H1 (cell line): ENCODE measurements around the gene NCL. TPM values are rescaled to one million over a fixed set of nuclear protein-coding genes. Genes with fewer than 3 reads are reported as not detected.

Source experiments
- CTCF ChIA-PET: fragments of 300-600 bp; sonication (Branson Sonifier 250); formaldehyde crosslinking; loops from one replicate; lab custom pipeline; 2021; ENCODE audit not compliant: partially characterized antibody; lab: Charles Lee
- POLR2A ChIA-PET: fragments of 300-600 bp; sonication (Branson Sonifier 250); formaldehyde crosslinking; loops from one replicate; lab custom pipeline; 2021; ENCODE audit warnings: inconsistent platforms; ENCODE audit not compliant: partially characterized antibody; lab: Charles Lee
- DNase-seq, 2 experiments: peaks; one replicate each; pipeline versions ENCODE4 v3.0.0 to v3.0.0-alpha.2; 2010 to 2022; ENCODE audit warnings: low spot score in 2 of 2, low read depth in 1 of 2, mixed read lengths in 1 of 2
- FAIRE-seq: peaks from 2 replicates; lab custom pipeline; 2011; peaks lifted over from hg19 to GRCh38; lab: Jason Lieb, UNC
- H2AFZ ChIP-seq: 2 replicates; pipeline ENCODE4 v1.8.1; 2012; ENCODE audit warnings: low read length, inconsistent platforms
- H2AK5ac ChIP-seq: 2 replicates; pipeline ENCODE4 v1.6.1; 2013; ENCODE audit warnings: low read depth, low read length
- H2BK120ac ChIP-seq: replicated peaks from 2 replicates; pipeline ENCODE3; 2013; ENCODE audit warnings: low read depth, low read length, inconsistent platforms
- H2BK12ac ChIP-seq: 2 replicates; pipeline ENCODE4 v1.6.1; 2013; ENCODE audit warnings: low read depth, low read length
- H2BK15ac ChIP-seq: 2 replicates; pipeline ENCODE4 v1.6.1; 2013; ENCODE audit warnings: low read length
- H2BK20ac ChIP-seq: 2 replicates; pipeline ENCODE4 v1.6.1; 2013; ENCODE audit warnings: low read length
- H2BK5ac ChIP-seq: 2 replicates; pipeline ENCODE4 v1.6.1; 2013; ENCODE audit warnings: low read depth, low read length
- H3K14ac ChIP-seq: 2 replicates; pipeline ENCODE4 v1.6.1; 2013; ENCODE audit warnings: inconsistent platforms; ENCODE audit not compliant: insufficient read length
- H3K18ac ChIP-seq: 2 replicates; pipeline ENCODE4 v1.6.1; 2013; ENCODE audit warnings: low read length; ENCODE audit errors: extremely low read depth
- H3K23ac ChIP-seq: 2 replicates; pipeline ENCODE4 v1.6.1; 2013; ENCODE audit warnings: inconsistent platforms; ENCODE audit not compliant: insufficient read length
- H3K23me2 ChIP-seq: 2 replicates; pipeline ENCODE4 v1.6.1; 2013; ENCODE audit warnings: low read depth, low read length
- H3K27ac ChIP-seq: 2 replicates; pipeline ENCODE4 v1.6.1; 2011; ENCODE audit warnings: low read depth, low read length, inconsistent platforms
- H3K27me3 ChIP-seq, 4 experiments: replicated peaks in 1 of 4; 1 replicate in 1 of 4; 2 replicates in 3 of 4; pipeline versions ENCODE4 v1.6.1 to v1.8.1; 2011 to 2013; ENCODE audit warnings: low read length in 3 of 4, mild to moderate bottlenecking in 3 of 4, inconsistent platforms in 2 of 4, mixed read lengths in 2 of 4, moderate library complexity in 1 of 4; ENCODE audit not compliant: control insufficient read depth in 3 of 4, insufficient read depth in 3 of 4; ENCODE audit errors: extremely low read depth in 1 of 4
- H3K36me3 ChIP-seq, 4 experiments: 2 replicates each; pipeline versions ENCODE4 v1.6.1 to v1.8.1; 2011 to 2013; ENCODE audit warnings: mild to moderate bottlenecking in 4 of 4, low read length in 3 of 4, moderate library complexity in 2 of 4, control low read depth in 1 of 4, inconsistent platforms in 1 of 4; ENCODE audit not compliant: insufficient read depth in 4 of 4, control insufficient read depth in 2 of 4
- H3K4ac ChIP-seq: replicated peaks from 2 replicates; pipeline ENCODE3; 2013; ENCODE audit warnings: low read length, low read depth, mixed read lengths, inconsistent platforms; ENCODE audit not compliant: insufficient read length
- H3K4me1 ChIP-seq, 4 experiments: replicated peaks in 1 of 4; 1 replicate in 1 of 4; 2 replicates in 3 of 4; pipeline versions ENCODE4 v1.6.1 to v1.8.1; 2011 to 2013; ENCODE audit warnings: low read length in 3 of 4, inconsistent platforms in 2 of 4, mixed read lengths in 1 of 4; ENCODE audit not compliant: insufficient read depth in 4 of 4, control insufficient read depth in 3 of 4
- H3K4me2 ChIP-seq, 2 experiments: 2 replicates each; pipeline versions ENCODE4 v1.6.1 to v1.8.1; 2011 to 2013; ENCODE audit warnings: low read depth in 2 of 2, low read length in 2 of 2, control low read depth in 1 of 2, inconsistent platforms in 1 of 2, mild to moderate bottlenecking in 1 of 2; ENCODE audit not compliant: insufficient read depth in 1 of 2
- H3K4me3 ChIP-seq, 4 experiments: fragments of 200-600, 300-600 bp in 1 of 4; sonication (generic), shearing (Covaris generic), sonication (Bioruptor Twin) in 1 of 4; 2 replicates each; pipeline versions ENCODE4 v1.5.1 to v1.8.1; 2011 to 2016; ENCODE audit warnings: low read length in 4 of 4, low read depth in 3 of 4, control low read depth in 2 of 4, inconsistent platforms in 2 of 4, mild to moderate bottlenecking in 2 of 4, mixed read lengths in 1 of 4, moderate library complexity in 1 of 4; ENCODE audit not compliant: insufficient read depth in 2 of 4; ENCODE audit errors: extremely low read depth in 1 of 4
- H3K56ac ChIP-seq: replicated peaks from 2 replicates; pipeline ENCODE3; 2013; ENCODE audit warnings: low read depth, mild to moderate bottlenecking, mixed read lengths, low read length, inconsistent platforms; ENCODE audit not compliant: insufficient read length
- H3K79me1 ChIP-seq: 2 replicates; pipeline ENCODE4 v1.6.1; 2013; ENCODE audit warnings: low read depth, low read length, control low read depth
- H3K79me2 ChIP-seq, 2 experiments: 2 replicates each; pipeline versions ENCODE4 v1.6.1 to v1.8.1; 2012 to 2013; ENCODE audit warnings: low read length in 2 of 2, mild to moderate bottlenecking in 2 of 2, inconsistent platforms in 1 of 2; ENCODE audit not compliant: insufficient read depth in 2 of 2, control insufficient read depth in 1 of 2
- H3K9ac ChIP-seq, 4 experiments: replicated peaks in 1 of 4; 1 replicate in 1 of 4; 2 replicates in 3 of 4; pipeline versions ENCODE4 v1.6.1 to v1.8.1; 2011 to 2013; ENCODE audit warnings: low read depth in 3 of 4, low read length in 3 of 4, control low read depth in 2 of 4, mild to moderate bottlenecking in 2 of 4, moderate library complexity in 2 of 4, inconsistent platforms in 1 of 4; ENCODE audit errors: extremely low read depth in 1 of 4
- H3K9me3 ChIP-seq, 2 experiments: 2 replicates each; pipeline versions ENCODE4 v1.6.1 to v1.8.1; 2012 to 2013; ENCODE audit warnings: mild to moderate bottlenecking in 2 of 2, moderate library complexity in 2 of 2, control low read depth in 1 of 2, inconsistent platforms in 1 of 2, low read depth in 1 of 2, low read length in 1 of 2, mixed read lengths in 1 of 2; ENCODE audit not compliant: insufficient read depth in 2 of 2
- H4K20me1 ChIP-seq, 2 experiments: replicated peaks in 1 of 2; 2 replicates each; pipeline versions ENCODE3 to v1.8.1; 2011 to 2013; ENCODE audit warnings: inconsistent platforms in 2 of 2, low read length in 2 of 2, mild to moderate bottlenecking in 1 of 2; ENCODE audit not compliant: insufficient read depth in 2 of 2, control insufficient read depth in 1 of 2
- H4K5ac ChIP-seq: 2 replicates; pipeline ENCODE4 v1.6.1; 2013; ENCODE audit warnings: low read length, low read depth, mixed read lengths, inconsistent platforms; ENCODE audit not compliant: insufficient read length
- H4K8ac ChIP-seq: 2 replicates; pipeline ENCODE4 v1.8.0; 2013; ENCODE audit warnings: mild to moderate bottlenecking, moderate library complexity, low read length, inconsistent platforms; ENCODE audit not compliant: insufficient read depth; ENCODE audit errors: extremely low read depth
- H4K91ac ChIP-seq: replicated peaks from 2 replicates; pipeline ENCODE3; 2013; ENCODE audit warnings: low read length, mixed read lengths, inconsistent platforms; ENCODE audit not compliant: insufficient read length
- EGR1 ChIP-seq: IDR thresholded peaks from 2 replicates; pipeline ENCODE4 v1.6.1; 2011; ENCODE audit warnings: low read depth, low read length, borderline replicate concordance
- WGBS, 2 experiments: shearing (Covaris generic) in 1 of 2; methylation state at CpG; one replicate each; pipeline versions ENCODE4 v1.1.6 to v1.1.7; 2013 to 2015; ENCODE audit warnings: low lambda C conversion rate in 2 of 2, mixed read lengths in 2 of 2, inconsistent platforms in 1 of 2, low coverage in 1 of 2, missing lambda C conversion rate in 1 of 2; ENCODE audit not compliant: insufficient replicate concordance in 2 of 2, insufficient coverage in 1 of 2, insufficient read length in 1 of 2; ENCODE audit errors: extremely low coverage in 1 of 2, missing lambda C conversion rate in 1 of 2; 5-methylcytosine and 5-hydroxymethylcytosine counted together
- polyA plus RNA-seq, 7 experiments: library from polyadenylated mRNA; depleted of rRNA in 3 of 7; stranded (reverse) in 5 of 7; unstranded in 2 of 7; fragments of >200 nt in 5 of 7; fragments of 200-250 nt in 2 of 7; gene quantifications; 1 replicate in 5 of 7; 2 replicates in 1 of 7; 4 replicates in 1 of 7; pipeline versions ENCODE4 v1.2.1 to v1.2.3, GENCODE V29; 2011 to 2013; ENCODE audit warnings: missing spikeins in 2 of 7, mixed read lengths in 2 of 7
- total RNA-seq: library from RNA; stranded (reverse); fragmentation: NEBNext Ultra II Directional; extraction: Animal tissue kit (Norgen Biotek cat#: 25700); gene quantifications from 2 replicates; pipeline ENCODE4 v1.2.1, GENCODE V29; 2021
- TF ChIP-seq, protein P1 (sequence below): IDR thresholded peaks from 2 replicates; pipeline ENCODE4 v1.6.1; 2011; ENCODE audit warnings: low read length, improper control_type of control experiment

The NCL gene
- total and polyA plus RNA-seq, 2 of the 8 experiments (the other 6 are each of a cell fraction or from before 2014, with no cell fraction given) = 61.2 to 1,478 TPM

DNA sequence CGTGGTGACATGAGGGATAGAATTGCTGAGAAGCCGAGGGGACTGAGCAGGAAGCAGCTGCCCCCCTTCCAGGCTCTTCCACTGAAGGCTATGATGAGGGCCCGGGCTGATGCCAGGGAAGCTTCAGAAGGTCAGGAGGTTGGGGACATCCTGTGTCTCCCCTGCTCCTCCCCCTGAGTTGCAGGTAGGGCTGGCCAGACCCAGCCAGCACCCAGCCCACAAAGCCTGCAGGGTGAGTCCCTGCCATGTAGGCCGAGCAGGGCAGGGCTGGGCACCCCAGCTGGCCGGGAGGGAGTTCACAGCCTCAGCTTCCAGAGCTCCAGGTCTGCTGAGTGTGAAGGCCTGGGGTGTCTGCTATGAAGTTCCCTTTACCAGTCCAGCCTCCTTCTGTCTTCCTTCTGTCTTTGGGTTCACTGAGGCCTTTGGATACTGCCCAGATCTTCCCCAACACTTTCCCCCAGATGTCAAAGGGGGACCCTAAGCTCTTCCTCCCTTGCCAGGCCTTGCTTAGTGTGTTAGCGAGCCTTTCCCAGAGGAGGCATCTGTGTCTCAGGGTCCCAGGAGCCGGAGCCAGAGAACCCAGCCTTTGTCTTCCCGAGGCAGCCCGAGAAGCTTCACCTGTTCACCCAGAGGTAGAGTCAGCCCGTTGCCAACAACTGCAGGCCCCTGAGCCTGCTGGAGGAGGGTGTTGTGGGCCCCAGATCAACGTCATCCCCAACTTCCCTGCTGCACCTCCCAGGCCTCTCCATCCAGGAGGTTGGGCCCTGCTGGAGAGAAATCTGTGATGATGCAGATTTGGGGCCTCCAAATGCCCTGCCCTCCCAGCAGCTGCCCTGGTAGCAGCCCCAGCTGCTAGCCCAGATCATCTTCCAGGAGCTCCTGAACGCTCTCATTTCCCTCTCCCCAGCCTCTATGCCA lies 3.6 kb upstream of the NCL start:
- H3K27me3 ChIP-seq = no peaks in the 10 kb centered on the region
- H4K20me1 ChIP-seq = peaks cover 8 to 9% of the 10 kb centered on the region in 2 experiments
- H2AFZ ChIP-seq = no peak overlapping the region
- peaks cover 0 to 7% (median 3%) of the 10 kb centered on the region in 4 experiments; a peak in 6 of 7 replicates for H3K4me1 ChIP-seq
- ChIA-PET CTCF (interaction anchor here (0.8 to 10.2 kb wide), 11 partner anchors 10 to 231 kb away, joined by 3 to 94 read pairs (median 4); no protein-coding TSS in a partner anchor), POLR2A (interaction anchor here (1.0 to 14.9 kb wide), 5 partner anchors 12 to 57 kb away, joined by 4 to 431 read pairs (median 88); no protein-coding TSS in a partner anchor)
- no peak overlapping the region for H2AK5ac ChIP-seq
- no peak overlapping the region for H3K4ac ChIP-seq
- no peak overlapping the region for H2BK5ac ChIP-seq
- no peak overlapping the region for H2BK20ac ChIP-seq
- no peaks in the 10 kb centered on the region for H3K9me3 ChIP-seq
- no peak overlapping the region for H3K23ac ChIP-seq
- no peak overlapping the region for H3K4me3 ChIP-seq
- H4K5ac ChIP-seq = no peak overlapping the region
- DNase-seq = no peak
- H3K18ac ChIP-seq = no peak overlapping the region
- no peak overlapping the region for H3K4me2 ChIP-seq
- no peak overlapping the region for H2BK120ac ChIP-seq
- no peaks in the 10 kb centered on the region for H3K79me1 ChIP-seq
- no peak overlapping the region for H2BK15ac ChIP-seq
- H3K56ac ChIP-seq = no peak overlapping the region
- WGBS, 2 experiments = 82% methylated on average over 12 of the region's 12 CpGs; no CpG with 5 or more reads in 1 of the 2 experiments
- H3K14ac ChIP-seq = no peak overlapping the region
- H2BK12ac ChIP-seq = no peak overlapping the region
- H3K23me2 ChIP-seq = peaks cover 6% of the 10 kb centered on the region; the same call in 1 of the 2 replicates
- H3K27ac ChIP-seq = no peak overlapping the region
- no peak overlapping the region for H4K91ac ChIP-seq
- H3K79me2 ChIP-seq = peaks cover 13 to 23% of the 10 kb centered on the region in 2 experiments
- H3K9ac ChIP-seq = no peak overlapping the region
- peaks cover 0 to 4% (median under 1%) of the 10 kb centered on the region in 4 experiments; a peak in 3 of 8 replicates for H3K36me3 ChIP-seq
- FAIRE-seq = no peak
- H4K8ac ChIP-seq = peak overlapping the region; percentile 12; the same call in 1 of the 2 replicates
- TF ChIP-seq EGR1 = no peak
- TF ChIP-seq, protein P1, sequence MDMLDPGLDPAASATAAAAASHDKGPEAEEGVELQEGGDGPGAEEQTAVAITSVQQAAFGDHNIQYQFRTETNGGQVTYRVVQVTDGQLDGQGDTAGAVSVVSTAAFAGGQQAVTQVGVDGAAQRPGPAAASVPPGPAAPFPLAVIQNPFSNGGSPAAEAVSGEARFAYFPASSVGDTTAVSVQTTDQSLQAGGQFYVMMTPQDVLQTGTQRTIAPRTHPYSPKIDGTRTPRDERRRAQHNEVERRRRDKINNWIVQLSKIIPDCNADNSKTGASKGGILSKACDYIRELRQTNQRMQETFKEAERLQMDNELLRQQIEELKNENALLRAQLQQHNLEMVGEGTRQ = no peak
